Neural progenitor cell (in vitro differentiated cells): ENCODE results near the gene SPATA13.

ENCODE experiments used
- CTCF ChIP-seq: fragments of 200-600 bp; sonication (generic); IDR thresholded peaks from 2 replicates; pipeline ENCODE4 v1.5.1; 2017; ENCODE audit warnings: antibody characterized with exemption, mild to moderate bottlenecking
- EZH2 ChIP-seq: fragments of 200-600 bp; sonication (generic); IDR thresholded peaks from 2 replicates; pipeline ENCODE4 v1.6.1; 2017; ENCODE audit warnings: antibody characterized with exemption, mild to moderate bottlenecking, moderate library complexity
- EZH2phosphoT487 ChIP-seq: fragments of 200-600 bp; sonication (generic); IDR thresholded peaks from 2 replicates; pipeline ENCODE4 v1.6.1; 2017; ENCODE audit warnings: antibody characterized with exemption

GRCh38 chr13:24290280-24290932 lies 129.9 kb downstream of the SPATA13 start:
- no peak for TF ChIP-seq CTCF
- TF ChIP-seq EZH2, result no peak
- no peak for TF ChIP-seq EZH2phosphoT487
